ENCODE data around the gene ADGRD1. TPM values are rescaled to one million over a fixed set of nuclear protein-coding genes. Genes with fewer than 3 reads are reported as not detected.

Gene ADGRD1
- polyA plus RNA-seq, 1 of the 3 experiments (the other 2 are of a cell fraction), result not detected

DNA sequence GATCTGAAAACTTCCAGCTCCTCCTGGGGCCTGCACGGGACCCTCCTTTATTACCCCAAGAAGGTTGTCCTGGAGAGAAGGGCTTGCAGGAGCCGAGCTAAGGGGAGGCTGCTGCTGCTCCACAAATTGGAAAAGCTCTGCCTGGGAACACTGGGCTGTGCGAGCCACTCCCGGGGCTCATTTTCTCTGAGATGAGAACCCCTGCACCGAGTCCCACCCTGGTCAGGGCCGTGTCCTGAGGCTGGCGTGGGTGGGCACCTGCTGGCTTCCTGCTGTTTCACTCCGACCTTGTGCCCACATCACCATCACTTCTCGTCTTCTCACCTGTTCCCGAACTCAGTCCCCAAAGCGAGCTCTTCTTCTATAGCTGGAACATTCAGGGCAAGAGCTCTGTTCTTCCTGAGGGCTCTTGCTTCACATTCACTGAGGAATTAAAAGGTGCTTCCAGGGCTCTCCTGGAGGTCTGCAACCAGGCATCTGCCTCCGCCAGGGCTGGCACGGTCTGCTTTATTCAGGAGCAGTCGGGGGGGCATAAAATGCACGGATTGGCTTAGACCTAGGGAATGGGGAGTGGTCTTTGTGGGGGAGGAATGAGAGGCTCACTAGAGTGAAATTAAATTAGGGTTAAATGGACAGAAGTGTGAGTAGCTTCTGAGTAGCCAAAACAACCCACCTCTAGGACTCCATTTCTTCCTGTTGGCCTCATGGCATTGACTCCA is 98.5 kb downstream of the ADGRD1 start (continued):
- TF ChIP-seq IRF3 (IDR thresholded peaks at IDR 0.05; ENCODE audit: low read depth, low read length) (no peak), GATA2 (CRISPR knock-in tag; IDR thresholded peaks at IDR 0.05) (no peak), CTCF (IDR thresholded peaks at IDR 0.05) (no peak)
- TF ChIP-seq, protein P1, sequence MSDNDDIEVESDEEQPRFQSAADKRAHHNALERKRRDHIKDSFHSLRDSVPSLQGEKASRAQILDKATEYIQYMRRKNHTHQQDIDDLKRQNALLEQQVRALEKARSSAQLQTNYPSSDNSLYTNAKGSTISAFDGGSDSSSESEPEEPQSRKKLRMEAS (IDR thresholded peaks at IDR 0.05; ENCODE audit: low read depth), result no peak
- TF ChIP-seq, protein P2, sequence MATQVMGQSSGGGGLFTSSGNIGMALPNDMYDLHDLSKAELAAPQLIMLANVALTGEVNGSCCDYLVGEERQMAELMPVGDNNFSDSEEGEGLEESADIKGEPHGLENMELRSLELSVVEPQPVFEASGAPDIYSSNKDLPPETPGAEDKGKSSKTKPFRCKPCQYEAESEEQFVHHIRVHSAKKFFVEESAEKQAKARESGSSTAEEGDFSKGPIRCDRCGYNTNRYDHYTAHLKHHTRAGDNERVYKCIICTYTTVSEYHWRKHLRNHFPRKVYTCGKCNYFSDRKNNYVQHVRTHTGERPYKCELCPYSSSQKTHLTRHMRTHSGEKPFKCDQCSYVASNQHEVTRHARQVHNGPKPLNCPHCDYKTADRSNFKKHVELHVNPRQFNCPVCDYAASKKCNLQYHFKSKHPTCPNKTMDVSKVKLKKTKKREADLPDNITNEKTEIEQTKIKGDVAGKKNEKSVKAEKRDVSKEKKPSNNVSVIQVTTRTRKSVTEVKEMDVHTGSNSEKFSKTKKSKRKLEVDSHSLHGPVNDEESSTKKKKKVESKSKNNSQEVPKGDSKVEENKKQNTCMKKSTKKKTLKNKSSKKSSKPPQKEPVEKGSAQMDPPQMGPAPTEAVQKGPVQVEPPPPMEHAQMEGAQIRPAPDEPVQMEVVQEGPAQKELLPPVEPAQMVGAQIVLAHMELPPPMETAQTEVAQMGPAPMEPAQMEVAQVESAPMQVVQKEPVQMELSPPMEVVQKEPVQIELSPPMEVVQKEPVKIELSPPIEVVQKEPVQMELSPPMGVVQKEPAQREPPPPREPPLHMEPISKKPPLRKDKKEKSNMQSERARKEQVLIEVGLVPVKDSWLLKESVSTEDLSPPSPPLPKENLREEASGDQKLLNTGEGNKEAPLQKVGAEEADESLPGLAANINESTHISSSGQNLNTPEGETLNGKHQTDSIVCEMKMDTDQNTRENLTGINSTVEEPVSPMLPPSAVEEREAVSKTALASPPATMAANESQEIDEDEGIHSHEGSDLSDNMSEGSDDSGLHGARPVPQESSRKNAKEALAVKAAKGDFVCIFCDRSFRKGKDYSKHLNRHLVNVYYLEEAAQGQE (IDR thresholded peaks at IDR 0.05; ENCODE audit: low read depth, low read length), result no peak

GRCh38 chr12:131052929-131053328 is 99.2 kb downstream of the ADGRD1 start:
- Histone ChIP-seq H3K36me3 (replicated peaks in 1 of 2; ENCODE audit: control insufficient read depth in 1 of 2, insufficient read depth in 2 of 2, low read length in 1 of 2) (no peaks in the 10 kb centered on the region), H4K20me1 (ENCODE audit: insufficient read depth) (no peaks in the 10 kb centered on the region), H3K9me2 (no peaks in the 10 kb centered on the region), H3K4me1 (ENCODE audit: control insufficient read depth in 1 of 2, insufficient read depth in 2 of 2, low read depth in 1 of 2, low read length in 1 of 2) (no peaks in the 10 kb centered on the region; a peak in 1 of 4 replicates), H3K9ac (no peak overlapping the region), H3F3A (replicated peaks; ENCODE audit: insufficient read depth) (no peaks in the 10 kb centered on the region), H3K79me2 (ENCODE audit: insufficient read depth) (no peaks in the 10 kb centered on the region), H3K27me3 (ENCODE audit: insufficient read depth) (no peaks in the 10 kb centered on the region), H3K9me3 (no peaks in the 10 kb centered on the region), H3K4me3 (ENCODE audit: low read depth in 2 of 2, low read length in 1 of 2) (no peak overlapping the region), H3K27ac (ENCODE audit: low read depth in 2 of 2, low read length in 1 of 2) (no peak overlapping the region), H2AFZ (ENCODE audit: low read depth) (no peak overlapping the region), H3K4me2 (no peak overlapping the region)
- ChIA-PET POLR2A (no interaction called here), CTCF (interaction anchor here (1.2 to 1.6 kb wide), 2 partner anchors 11 to 101 kb away, joined by 3 to 5 read pairs; no protein-coding TSS in a partner anchor)
- 26% methylated on average over 5 of the region's 5 CpGs for WGBS (ENCODE audit: low lambda C conversion rate)
- DNase-seq, result no peak
- TF ChIP-seq RXRA (IDR thresholded peaks at IDR 0.05; ENCODE audit: borderline replicate concordance, low read depth), result no peak
- TF ChIP-seq FOXJ3 (CRISPR knock-in tag; IDR thresholded peaks at IDR 0.05), result no peak
- no peak for TF ChIP-seq TEAD4 (IDR thresholded peaks at IDR 0.05; ENCODE audit: borderline replicate concordance, insufficient read depth)
- no peak for TF ChIP-seq POLR2AphosphoS5 (IDR thresholded peaks at IDR 0.05; ENCODE audit: low read depth, low read length)
- TF ChIP-seq CTCF (IDR thresholded peaks at IDR 0.05), result no peak
- no peak for TF ChIP-seq FOSL2 (IDR thresholded peaks at IDR 0.05; ENCODE audit: borderline replicate concordance, low read depth)
- no peak for TF ChIP-seq RAD21 (IDR thresholded peaks at IDR 0.05; ENCODE audit: low read length)
- TF ChIP-seq TCF12 (IDR thresholded peaks at IDR 0.05), result no peak
- TF ChIP-seq YY1 (IDR thresholded peaks at IDR 0.05; ENCODE audit: low read depth), result no peak
- TF ChIP-seq JUND (IDR thresholded peaks at IDR 0.05), result no peak
- no peak for TF ChIP-seq CHD2 (IDR thresholded peaks at IDR 0.05; ENCODE audit: low read length, partially characterized antibody)
- TF ChIP-seq GABPA (IDR thresholded peaks at IDR 0.05; ENCODE audit: low read depth), result no peak
- no peak for TF ChIP-seq TAF1 (IDR thresholded peaks at IDR 0.05; ENCODE audit: borderline replicate concordance, low read depth, low read length)
- TF ChIP-seq, protein P3, sequence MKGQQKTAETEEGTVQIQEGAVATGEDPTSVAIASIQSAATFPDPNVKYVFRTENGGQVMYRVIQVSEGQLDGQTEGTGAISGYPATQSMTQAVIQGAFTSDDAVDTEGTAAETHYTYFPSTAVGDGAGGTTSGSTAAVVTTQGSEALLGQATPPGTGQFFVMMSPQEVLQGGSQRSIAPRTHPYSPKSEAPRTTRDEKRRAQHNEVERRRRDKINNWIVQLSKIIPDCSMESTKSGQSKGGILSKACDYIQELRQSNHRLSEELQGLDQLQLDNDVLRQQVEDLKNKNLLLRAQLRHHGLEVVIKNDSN (IDR thresholded peaks at IDR 0.05; ENCODE audit: borderline replicate concordance, low read depth), result no peak
- no peak for TF ChIP-seq MXI1 (IDR thresholded peaks at IDR 0.05; ENCODE audit: low read depth, low read length)
- TF ChIP-seq RFX5 (IDR thresholded peaks at IDR 0.05; ENCODE audit: low read length), result no peak
- no peak for TF ChIP-seq FOXM1 (IDR thresholded peaks at IDR 0.05; ENCODE audit: low read depth)
- no peak for TF ChIP-seq MEF2A (IDR thresholded peaks at IDR 0.05; ENCODE audit: borderline replicate concordance, low read depth)

Measured in SK-N-SH (cell line).